Measurements from ENCODE around the gene ANKRD31.
"Not testable (repeated sequence)": the region's sequence is repeated elsewhere in the genome, so short reads cannot be mapped to it uniquely, and the experiment has no call there.

ANKRD31 gene

GRCh38 chr5:75236322-75237316, at the start of gene ANKRD31:
Gene ANKRD31, minus strand, starts transcription at chr5:75236878. Its CDS starts 192 bp downstream, at chr5:75236686.
- peak; percentile 96 to 97 for ATAC-seq

- no peak for ATAC-seq
These were observed 49.6 kb upstream of the ANKRD31 start for GRCh38 chr5:75286211-75286773.

GRCh38 chr5:75282581-75282980, 45.9 kb upstream of the ANKRD31 start:
- no peak for ATAC-seq

- no peak for ATAC-seq
These were observed 45.2 kb upstream of the ANKRD31 start for GRCh38 chr5:75281716-75282465.

- ATAC-seq = no peak
These were observed 42.6 kb upstream of the ANKRD31 start for GRCh38 chr5:75279321-75279720.

GRCh38 chr5:75277463-75277862, 40.8 kb upstream of the ANKRD31 start:
- ATAC-seq = no peak

- no peak for ATAC-seq
These were observed 39.1 kb upstream of the ANKRD31 start for GRCh38 chr5:75275756-75276155.

GRCh38 chr5:75275147-75275546, 38.5 kb upstream of the ANKRD31 start:
- ATAC-seq = no peak

- no peak for ATAC-seq
These were observed 37.8 kb upstream of the ANKRD31 start for GRCh38 chr5:75274486-75274885.

GRCh38 chr5:75270605-75271004, 33.9 kb upstream of the ANKRD31 start:
- not testable (repeated sequence) for ATAC-seq

GRCh38 chr5:75265731-75266130, 29.1 kb upstream of the ANKRD31 start:
- peak in 1 of 2 donors; percentile 38 for ATAC-seq

GRCh38 chr5:75262271-75262670, 25.6 kb upstream of the ANKRD31 start:
- no peak for ATAC-seq

GRCh38 chr5:75260708-75261107, 24.0 kb upstream of the ANKRD31 start:
- ATAC-seq = no peak

- ATAC-seq = not testable (repeated sequence)
These were observed 13.8 kb upstream of the ANKRD31 start for GRCh38 chr5:75250452-75250851.

- ATAC-seq = no peak
These were observed 8.3 kb upstream of the ANKRD31 start for GRCh38 chr5:75245023-75245422.

GRCh38 chr5:75243510-75243909, 6.8 kb upstream of the ANKRD31 start:
- ATAC-seq = no peak

- no peak for ATAC-seq
These were observed 6.4 kb upstream of the ANKRD31 start for GRCh38 chr5:75243100-75243499.

- no peak for ATAC-seq
These were observed 5.4 kb upstream of the ANKRD31 start for GRCh38 chr5:75242067-75242466.

GRCh38 chr5:75239681-75240080, 3.0 kb upstream of the ANKRD31 start:
- no peak for ATAC-seq

- ATAC-seq = no peak
These were observed 967 bp downstream of the ANKRD31 start for GRCh38 chr5:75235711-75236110.

- no peak for ATAC-seq
These were observed 2.4 kb downstream of the ANKRD31 start for GRCh38 chr5:75234251-75234650.

GRCh38 chr5:75226916-75227315, 9.8 kb downstream of the ANKRD31 start:
- ATAC-seq = no peak

- ATAC-seq = no peak
These were observed 11.2 kb downstream of the ANKRD31 start for GRCh38 chr5:75225506-75225905.
